Measurements from ENCODE around the gene RPAIN. TPM values are rescaled to one million over a fixed set of nuclear protein-coding genes. Genes with fewer than 3 reads are reported as not detected.

RPAIN gene
- polyA plus RNA-seq, 1 donor from 2014 or later = 451 TPM

DNA sequence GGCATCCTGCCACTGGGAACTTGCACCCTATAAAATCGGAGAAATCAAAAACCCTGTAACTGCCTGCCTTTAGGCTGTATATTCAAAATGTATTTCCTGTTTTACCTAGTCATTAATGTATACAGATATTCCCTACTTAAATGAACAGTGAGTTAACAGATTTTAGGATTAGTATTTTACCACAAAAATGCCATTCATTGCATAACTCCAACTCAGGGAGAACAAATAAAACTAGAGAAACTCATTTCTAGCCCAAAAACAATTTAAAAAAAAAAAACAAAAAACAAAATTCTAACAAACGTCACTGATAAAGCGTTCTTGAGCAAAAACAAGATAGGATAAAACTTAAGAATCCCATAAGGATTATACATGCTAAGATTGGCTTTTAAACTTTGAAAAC, 52.5 kb downstream of the RPAIN start:
- H3K4me3 ChIP-seq (ENCODE audit: low read length) = no peak overlapping the region
- no peaks in the 10 kb centered on the region for H4K20me1 ChIP-seq (ENCODE audit: insufficient read depth)
- no peak overlapping the region for H3K27ac ChIP-seq (ENCODE audit: low read length)
- H3F3A ChIP-seq (ENCODE audit: insufficient read depth, low read length, poor library complexity, severe bottlenecking) = peaks cover 5% of the 10 kb centered on the region
- no peaks in the 10 kb centered on the region for H3K9me2 ChIP-seq (ENCODE audit: insufficient read depth, low read length)
- H3K9me3 ChIP-seq (ENCODE audit: low read length) = no peaks in the 10 kb centered on the region
- H3K9ac ChIP-seq (ENCODE audit: low read length) = no peak overlapping the region
- H2AFZ ChIP-seq (ENCODE audit: low read depth, low read length) = no peak overlapping the region
- no peaks in the 10 kb centered on the region for H3K27me3 ChIP-seq (ENCODE audit: insufficient read depth, low read depth, low read length)
- H3K79me2 ChIP-seq (replicated peaks; ENCODE audit: insufficient read depth, low read length) = peaks cover 2% of the 10 kb centered on the region
- H3K36me3 ChIP-seq (ENCODE audit: insufficient read depth, low read length) = no peaks in the 10 kb centered on the region
- no peak overlapping the region for H3K4me2 ChIP-seq (ENCODE audit: low read length)
- TF ChIP-seq, protein P1, sequence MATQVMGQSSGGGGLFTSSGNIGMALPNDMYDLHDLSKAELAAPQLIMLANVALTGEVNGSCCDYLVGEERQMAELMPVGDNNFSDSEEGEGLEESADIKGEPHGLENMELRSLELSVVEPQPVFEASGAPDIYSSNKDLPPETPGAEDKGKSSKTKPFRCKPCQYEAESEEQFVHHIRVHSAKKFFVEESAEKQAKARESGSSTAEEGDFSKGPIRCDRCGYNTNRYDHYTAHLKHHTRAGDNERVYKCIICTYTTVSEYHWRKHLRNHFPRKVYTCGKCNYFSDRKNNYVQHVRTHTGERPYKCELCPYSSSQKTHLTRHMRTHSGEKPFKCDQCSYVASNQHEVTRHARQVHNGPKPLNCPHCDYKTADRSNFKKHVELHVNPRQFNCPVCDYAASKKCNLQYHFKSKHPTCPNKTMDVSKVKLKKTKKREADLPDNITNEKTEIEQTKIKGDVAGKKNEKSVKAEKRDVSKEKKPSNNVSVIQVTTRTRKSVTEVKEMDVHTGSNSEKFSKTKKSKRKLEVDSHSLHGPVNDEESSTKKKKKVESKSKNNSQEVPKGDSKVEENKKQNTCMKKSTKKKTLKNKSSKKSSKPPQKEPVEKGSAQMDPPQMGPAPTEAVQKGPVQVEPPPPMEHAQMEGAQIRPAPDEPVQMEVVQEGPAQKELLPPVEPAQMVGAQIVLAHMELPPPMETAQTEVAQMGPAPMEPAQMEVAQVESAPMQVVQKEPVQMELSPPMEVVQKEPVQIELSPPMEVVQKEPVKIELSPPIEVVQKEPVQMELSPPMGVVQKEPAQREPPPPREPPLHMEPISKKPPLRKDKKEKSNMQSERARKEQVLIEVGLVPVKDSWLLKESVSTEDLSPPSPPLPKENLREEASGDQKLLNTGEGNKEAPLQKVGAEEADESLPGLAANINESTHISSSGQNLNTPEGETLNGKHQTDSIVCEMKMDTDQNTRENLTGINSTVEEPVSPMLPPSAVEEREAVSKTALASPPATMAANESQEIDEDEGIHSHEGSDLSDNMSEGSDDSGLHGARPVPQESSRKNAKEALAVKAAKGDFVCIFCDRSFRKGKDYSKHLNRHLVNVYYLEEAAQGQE (IDR thresholded peaks at IDR 0.05; ENCODE audit: borderline replicate concordance) = no peak
- no peak for TF ChIP-seq TAF1 (IDR thresholded peaks at IDR 0.05; ENCODE audit: low read depth)
- no peak for TF ChIP-seq RAD21 (conservative IDR thresholded peaks at IDR 0.05)
- TF ChIP-seq, protein P2, sequence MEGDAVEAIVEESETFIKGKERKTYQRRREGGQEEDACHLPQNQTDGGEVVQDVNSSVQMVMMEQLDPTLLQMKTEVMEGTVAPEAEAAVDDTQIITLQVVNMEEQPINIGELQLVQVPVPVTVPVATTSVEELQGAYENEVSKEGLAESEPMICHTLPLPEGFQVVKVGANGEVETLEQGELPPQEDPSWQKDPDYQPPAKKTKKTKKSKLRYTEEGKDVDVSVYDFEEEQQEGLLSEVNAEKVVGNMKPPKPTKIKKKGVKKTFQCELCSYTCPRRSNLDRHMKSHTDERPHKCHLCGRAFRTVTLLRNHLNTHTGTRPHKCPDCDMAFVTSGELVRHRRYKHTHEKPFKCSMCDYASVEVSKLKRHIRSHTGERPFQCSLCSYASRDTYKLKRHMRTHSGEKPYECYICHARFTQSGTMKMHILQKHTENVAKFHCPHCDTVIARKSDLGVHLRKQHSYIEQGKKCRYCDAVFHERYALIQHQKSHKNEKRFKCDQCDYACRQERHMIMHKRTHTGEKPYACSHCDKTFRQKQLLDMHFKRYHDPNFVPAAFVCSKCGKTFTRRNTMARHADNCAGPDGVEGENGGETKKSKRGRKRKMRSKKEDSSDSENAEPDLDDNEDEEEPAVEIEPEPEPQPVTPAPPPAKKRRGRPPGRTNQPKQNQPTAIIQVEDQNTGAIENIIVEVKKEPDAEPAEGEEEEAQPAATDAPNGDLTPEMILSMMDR (IDR thresholded peaks at IDR 0.05; ENCODE audit: poor library complexity, severe bottlenecking) = no peak
- no peak for TF ChIP-seq EZH2 (IDR thresholded peaks at IDR 0.05; ENCODE audit: borderline replicate concordance, insufficient read depth, low read length, poor library complexity, severe bottlenecking)
- no peak for TF ChIP-seq EP300 (conservative IDR thresholded peaks at IDR 0.05; ENCODE audit: poor library complexity, severe bottlenecking)
- TF ChIP-seq POLR2AphosphoS5 (IDR thresholded peaks at IDR 0.05) = no peak
- no peak for TF ChIP-seq MXI1 (conservative IDR thresholded peaks at IDR 0.05; ENCODE audit: poor library complexity, severe bottlenecking)

DNA sequence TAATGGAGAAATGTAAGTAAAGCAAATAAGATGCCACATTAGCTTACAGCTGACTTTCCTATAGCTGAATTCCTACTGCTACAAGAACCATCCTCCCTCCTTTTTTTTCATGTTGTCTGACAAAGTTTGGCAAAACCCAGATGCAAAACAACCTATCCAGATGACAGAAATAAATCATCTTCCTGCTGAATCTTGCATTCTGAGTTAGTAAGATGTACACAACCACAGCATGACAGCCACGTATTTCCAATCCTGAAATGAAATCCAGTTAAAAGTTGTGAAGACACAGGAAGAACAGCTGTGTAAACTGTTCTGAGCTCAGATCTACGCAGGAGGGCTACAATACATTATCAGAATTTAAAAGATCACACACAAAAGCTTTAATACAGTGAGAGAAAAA, 53.9 kb downstream of the RPAIN start:
- no peak for TF ChIP-seq TAF1 (IDR thresholded peaks at IDR 0.05; ENCODE audit: low read depth)
- TF ChIP-seq EP300 (conservative IDR thresholded peaks at IDR 0.05; ENCODE audit: poor library complexity, severe bottlenecking) = no peak
- no peak for TF ChIP-seq POLR2AphosphoS5 (IDR thresholded peaks at IDR 0.05)
- no peak for TF ChIP-seq SMC3 (conservative IDR thresholded peaks at IDR 0.05; ENCODE audit: poor library complexity)
- TF ChIP-seq RAD21 (conservative IDR thresholded peaks at IDR 0.05) = no peak
- TF ChIP-seq, protein P2 (IDR thresholded peaks at IDR 0.05; ENCODE audit: poor library complexity, severe bottlenecking) = no peak
- TF ChIP-seq MXI1 (conservative IDR thresholded peaks at IDR 0.05; ENCODE audit: poor library complexity, severe bottlenecking) = no peak
- TF ChIP-seq EZH2 (IDR thresholded peaks at IDR 0.05; ENCODE audit: borderline replicate concordance, insufficient read depth, low read length, poor library complexity, severe bottlenecking) = no peak
- TF ChIP-seq, protein P1 (IDR thresholded peaks at IDR 0.05; ENCODE audit: borderline replicate concordance) = no peak
- Histone ChIP-seq H3K9ac (ENCODE audit: low read length) (no peak overlapping the region), H3K4me3 (ENCODE audit: low read length) (no peak overlapping the region), H4K20me1 (ENCODE audit: insufficient read depth) (no peaks in the 10 kb centered on the region), H2AFZ (ENCODE audit: low read depth, low read length) (no peak overlapping the region), H3K9me2 (ENCODE audit: insufficient read depth, low read length) (no peaks in the 10 kb centered on the region), H3K79me2 (replicated peaks; ENCODE audit: insufficient read depth, low read length) (no peaks in the 10 kb centered on the region), H3K27me3 (ENCODE audit: insufficient read depth, low read depth, low read length) (no peaks in the 10 kb centered on the region), H3K36me3 (ENCODE audit: insufficient read depth, low read length) (peaks cover 11% of the 10 kb centered on the region), H3K27ac (ENCODE audit: low read length) (no peak overlapping the region), H3K4me2 (ENCODE audit: low read length) (no peak overlapping the region), H3K9me3 (ENCODE audit: low read length) (no peaks in the 10 kb centered on the region), H3F3A (ENCODE audit: insufficient read depth, low read length, poor library complexity, severe bottlenecking) (no peaks in the 10 kb centered on the region)
